Suprapubic skin (tissue), 4 donors: ENCODE measurements around the gene DEGS1.

Experiments used
- EP300 ChIP-seq: sonication (generic); formaldehyde crosslinking; IDR thresholded peaks from one replicate; pipeline ENCODE4 v1.6.1; 2017; ENCODE audit warnings: antibody characterized with exemption
- POLR2A ChIP-seq, 2 donors: fragments of 450-650 bp; IDR thresholded peaks; one replicate each; pipeline ENCODE4 v1.6.1; 2017; ENCODE audit warnings: antibody characterized with exemption in 2 of 2, mild to moderate bottlenecking in 2 of 2, moderate library complexity in 2 of 2
- POLR2AphosphoS5 ChIP-seq, 3 donors: sonication (generic); formaldehyde crosslinking; IDR thresholded peaks; one replicate each; pipeline ENCODE4 v1.6.1; 2017; ENCODE audit warnings: antibody characterized with exemption in 3 of 3
- TF ChIP-seq, protein P1 (sequence below), 2 donors: fragments of 200-600 bp in 1 of 2; fragments of 450-650 bp in 1 of 2; sonication (generic) in 1 of 2; IDR thresholded peaks; one replicate each; pipeline ENCODE4 v1.5.1; 2016 to 2019; ENCODE audit warnings: antibody characterized with exemption in 2 of 2, mild to moderate bottlenecking in 1 of 2, moderate library complexity in 1 of 2

DNA sequence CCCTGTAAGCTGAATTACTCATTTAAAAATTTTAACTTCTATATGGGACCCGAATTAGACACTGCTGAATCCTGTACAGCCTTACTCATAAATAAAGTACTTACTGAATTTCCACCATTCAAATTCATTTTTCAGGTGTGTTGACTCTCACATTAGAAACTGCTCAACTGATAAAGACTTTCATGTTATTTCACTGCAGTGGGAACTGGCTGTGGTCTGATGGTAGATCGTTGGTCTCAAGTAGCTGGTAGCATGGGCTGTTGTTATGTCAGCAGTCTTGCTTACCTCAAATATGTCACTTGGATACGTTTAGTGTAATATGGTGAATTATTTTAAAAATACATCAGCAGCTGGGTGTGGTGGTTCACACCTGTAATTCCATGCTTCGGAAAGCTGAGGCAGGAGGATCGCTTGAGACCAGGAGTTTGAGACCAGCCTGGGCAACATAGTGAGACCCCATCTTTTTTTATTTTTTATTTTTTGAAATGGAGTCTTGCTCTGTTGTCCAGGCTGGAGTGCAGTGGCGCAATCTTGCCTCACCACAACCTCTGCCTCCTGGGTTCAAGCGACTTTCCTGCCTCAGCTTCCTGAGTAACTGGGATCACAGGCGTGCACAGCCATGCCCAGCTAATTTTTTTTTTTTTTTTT is 10.4 kb downstream of the DEGS1 start:
- TF ChIP-seq POLR2AphosphoS5 (IDR thresholded peaks at IDR 0.05) (no peak), POLR2A (IDR thresholded peaks at IDR 0.05) (no peak), EP300 (no peak)
- TF ChIP-seq, protein P1, sequence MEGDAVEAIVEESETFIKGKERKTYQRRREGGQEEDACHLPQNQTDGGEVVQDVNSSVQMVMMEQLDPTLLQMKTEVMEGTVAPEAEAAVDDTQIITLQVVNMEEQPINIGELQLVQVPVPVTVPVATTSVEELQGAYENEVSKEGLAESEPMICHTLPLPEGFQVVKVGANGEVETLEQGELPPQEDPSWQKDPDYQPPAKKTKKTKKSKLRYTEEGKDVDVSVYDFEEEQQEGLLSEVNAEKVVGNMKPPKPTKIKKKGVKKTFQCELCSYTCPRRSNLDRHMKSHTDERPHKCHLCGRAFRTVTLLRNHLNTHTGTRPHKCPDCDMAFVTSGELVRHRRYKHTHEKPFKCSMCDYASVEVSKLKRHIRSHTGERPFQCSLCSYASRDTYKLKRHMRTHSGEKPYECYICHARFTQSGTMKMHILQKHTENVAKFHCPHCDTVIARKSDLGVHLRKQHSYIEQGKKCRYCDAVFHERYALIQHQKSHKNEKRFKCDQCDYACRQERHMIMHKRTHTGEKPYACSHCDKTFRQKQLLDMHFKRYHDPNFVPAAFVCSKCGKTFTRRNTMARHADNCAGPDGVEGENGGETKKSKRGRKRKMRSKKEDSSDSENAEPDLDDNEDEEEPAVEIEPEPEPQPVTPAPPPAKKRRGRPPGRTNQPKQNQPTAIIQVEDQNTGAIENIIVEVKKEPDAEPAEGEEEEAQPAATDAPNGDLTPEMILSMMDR (IDR thresholded peaks at IDR 0.05), result no peak
